ENCODE data around the gene MADD.
A peak's percentile ranks its signal among the peaks of the same experiment; 100 is the strongest.

Gene MADD

DNA sequence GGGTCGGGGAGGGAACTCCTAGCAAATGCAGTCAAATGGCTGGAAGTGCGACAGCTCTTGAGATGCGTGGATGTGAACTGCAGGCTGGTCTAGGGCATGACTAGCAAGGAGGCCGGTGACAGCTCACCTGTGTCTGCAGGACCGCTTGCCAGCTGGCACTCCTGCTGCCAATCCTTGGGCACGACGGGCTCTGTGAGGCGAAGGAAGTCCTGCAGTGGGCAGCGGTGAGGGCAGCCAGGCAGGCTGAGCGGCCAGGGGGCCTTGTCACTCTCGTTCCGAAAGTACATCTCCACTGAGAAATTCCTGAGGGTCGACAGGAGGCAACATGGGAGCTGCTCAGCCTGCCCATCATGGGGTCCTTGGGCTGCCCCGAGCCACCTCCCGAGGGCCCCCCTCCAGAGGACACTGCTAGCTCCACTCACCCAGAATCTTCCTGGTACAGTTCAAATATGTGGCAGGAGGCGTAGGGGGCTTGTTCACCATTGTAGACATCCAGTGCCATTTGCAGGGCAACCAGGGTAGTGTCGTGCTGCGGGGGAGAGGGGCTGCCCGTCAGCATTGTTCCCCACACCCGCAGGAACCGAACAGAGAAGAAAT is 27.2 kb upstream of the MADD start:
- H3K4me1 Mint-ChIP-seq = peaks cover 7% of the 10 kb centered on the region
- DNase-seq (ENCODE audit: low spot score in 2 of 2) (no peak), ATAC-seq (replicated peaks; ENCODE audit: extremely low read depth, poor library complexity, severe bottlenecking) (no peak)
- no peaks in the 10 kb centered on the region for H3K9me3 Mint-ChIP-seq
- peaks cover 47% of the 10 kb centered on the region for H3K36me3 Mint-ChIP-seq (ENCODE audit: insufficient read depth)
- H3K27ac Mint-ChIP-seq (ENCODE audit: low read depth) = peak overlapping the region; percentile 30
- no peak overlapping the region for H3K4me3 Mint-ChIP-seq
- H3K27me3 Mint-ChIP-seq = no peaks in the 10 kb centered on the region

DNA sequence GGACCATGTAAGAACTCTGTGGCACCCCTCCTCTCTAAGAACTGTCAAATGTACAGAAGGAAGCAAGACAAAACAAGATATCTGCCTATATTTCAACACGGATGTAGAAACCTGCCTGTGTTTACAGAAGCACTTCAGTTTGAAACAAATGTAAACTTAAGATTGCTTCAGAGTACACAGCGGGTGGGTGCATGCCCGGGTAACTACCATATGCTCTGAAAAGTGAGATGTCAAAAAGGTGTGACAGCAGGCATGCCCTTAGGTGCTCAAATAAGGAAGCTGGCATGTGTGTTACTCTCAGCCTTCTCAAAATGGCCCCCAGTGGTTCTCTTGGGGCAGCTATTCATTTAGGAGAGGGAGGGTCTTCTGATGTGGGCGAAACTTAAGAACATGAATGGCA is 26.5 kb upstream of the MADD start:
- Mint-ChIP-seq H3K27me3 (no peaks in the 10 kb centered on the region), H3K36me3 (ENCODE audit: insufficient read depth) (peaks cover 44% of the 10 kb centered on the region), H3K27ac (ENCODE audit: low read depth) (no peak overlapping the region), H3K9me3 (no peaks in the 10 kb centered on the region), H3K4me1 (peaks cover 15% of the 10 kb centered on the region), H3K4me3 (no peak overlapping the region)
- no peak for DNase-seq (ENCODE audit: low spot score in 2 of 2)
- ATAC-seq (replicated peaks; ENCODE audit: extremely low read depth, poor library complexity, severe bottlenecking) = no peak

DNA sequence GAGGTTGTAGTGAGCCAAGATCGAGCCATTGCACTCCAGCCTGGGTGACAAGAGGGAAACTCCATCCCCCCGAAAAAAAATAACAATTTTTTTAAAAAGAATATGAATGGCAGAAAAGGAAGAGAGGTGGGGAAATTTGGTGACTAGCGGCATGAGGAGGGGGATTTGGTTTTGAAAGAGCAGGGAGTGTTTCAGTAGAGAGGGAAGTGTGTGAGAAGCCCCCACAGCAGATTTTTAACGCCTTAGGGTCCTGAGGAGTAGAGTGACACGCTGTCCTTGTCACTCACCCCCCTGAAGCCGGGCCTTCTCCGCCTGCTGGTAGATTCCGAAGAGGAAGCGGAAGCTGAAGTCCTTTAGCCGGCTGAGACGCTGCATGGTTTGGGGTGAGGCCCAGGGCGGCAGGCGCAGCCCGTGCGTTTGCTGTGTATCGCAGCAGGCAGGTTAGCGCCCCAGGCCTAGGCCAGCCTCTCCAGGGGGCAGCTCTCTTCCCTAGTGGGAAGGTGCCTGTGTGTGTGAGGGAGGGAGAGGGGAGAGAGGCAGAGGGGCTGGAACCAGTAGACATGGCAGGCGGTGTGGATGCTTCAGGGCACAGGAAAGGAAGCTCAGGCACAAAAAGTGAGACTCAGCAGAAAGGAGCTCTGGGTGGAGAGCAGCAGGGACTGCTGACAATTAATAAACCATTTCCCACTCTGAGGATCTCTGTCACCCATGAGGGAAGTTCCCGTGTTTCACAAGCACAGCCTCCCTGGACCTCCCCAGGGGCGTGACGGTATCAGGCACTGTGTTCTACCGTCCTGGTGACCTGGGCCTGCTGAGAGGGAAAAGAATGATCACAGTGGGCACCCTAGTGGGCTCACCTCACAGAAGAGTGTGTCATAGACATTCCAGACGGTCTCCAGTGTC is 25.2 kb upstream of the MADD start:
- peaks cover 25% of the 10 kb centered on the region for H3K4me1 Mint-ChIP-seq

DNA sequence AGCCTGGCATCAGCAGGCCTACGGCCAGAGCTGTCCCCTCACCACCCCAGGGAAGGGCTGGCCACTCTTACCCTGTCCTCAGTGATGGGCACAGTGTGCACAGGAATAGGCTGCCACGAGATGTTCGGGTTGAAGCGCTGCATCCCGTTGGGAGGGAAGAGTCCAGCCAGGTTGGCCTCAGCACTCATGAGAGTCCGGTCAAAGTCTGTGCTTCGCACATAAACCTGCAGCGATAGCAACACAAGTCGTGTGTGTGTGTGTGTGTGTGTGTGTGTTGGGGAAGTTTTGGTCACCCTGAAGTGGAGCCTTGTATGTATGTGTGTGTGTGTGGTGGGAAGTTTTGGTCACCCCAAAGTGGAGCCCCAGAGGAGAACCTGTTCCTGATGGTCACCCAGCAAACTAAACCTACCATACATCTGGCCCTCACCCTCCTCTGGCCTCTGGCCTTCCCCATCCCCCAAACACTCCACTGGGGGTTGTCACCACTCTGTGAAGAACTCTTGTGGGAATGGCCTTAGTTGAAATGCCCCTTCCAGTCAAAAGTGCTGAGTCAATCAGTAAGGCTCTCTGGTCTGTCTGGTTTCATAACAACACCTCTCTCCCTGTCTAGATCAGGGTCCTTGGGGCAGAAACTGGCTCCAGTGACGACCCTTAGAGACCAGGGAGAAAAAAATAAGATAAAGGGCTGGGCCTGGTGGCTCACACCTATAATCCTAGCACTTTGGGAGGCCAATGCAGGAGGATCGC is 24.1 kb upstream of the MADD start:
- DNase-seq (ENCODE audit: low spot score in 2 of 2) = no peak
- Mint-ChIP-seq H3K27ac (ENCODE audit: low read depth) (no peak overlapping the region), H3K27me3 (no peaks in the 10 kb centered on the region), H3K4me3 (no peak overlapping the region), H3K9me3 (no peaks in the 10 kb centered on the region), H3K36me3 (ENCODE audit: insufficient read depth) (peaks cover 35% of the 10 kb centered on the region), H3K4me1 (peaks cover 25% of the 10 kb centered on the region)
- ATAC-seq (replicated peaks; ENCODE audit: extremely low read depth, poor library complexity, severe bottlenecking) = no peak

More for the DNA sequence above, 25.2 kb upstream of the MADD start:
- H3K27me3 Mint-ChIP-seq = no peaks in the 10 kb centered on the region
- no peak overlapping the region for H3K4me3 Mint-ChIP-seq
- DNase-seq (ENCODE audit: low spot score in 2 of 2) (no peak), ATAC-seq (replicated peaks; ENCODE audit: extremely low read depth, poor library complexity, severe bottlenecking) (no peak)
- H3K9me3 Mint-ChIP-seq = no peaks in the 10 kb centered on the region
- H3K36me3 Mint-ChIP-seq (ENCODE audit: insufficient read depth) = peaks cover 41% of the 10 kb centered on the region
- peak overlapping the region; percentile 55 for H3K27ac Mint-ChIP-seq (ENCODE audit: low read depth)

DNA sequence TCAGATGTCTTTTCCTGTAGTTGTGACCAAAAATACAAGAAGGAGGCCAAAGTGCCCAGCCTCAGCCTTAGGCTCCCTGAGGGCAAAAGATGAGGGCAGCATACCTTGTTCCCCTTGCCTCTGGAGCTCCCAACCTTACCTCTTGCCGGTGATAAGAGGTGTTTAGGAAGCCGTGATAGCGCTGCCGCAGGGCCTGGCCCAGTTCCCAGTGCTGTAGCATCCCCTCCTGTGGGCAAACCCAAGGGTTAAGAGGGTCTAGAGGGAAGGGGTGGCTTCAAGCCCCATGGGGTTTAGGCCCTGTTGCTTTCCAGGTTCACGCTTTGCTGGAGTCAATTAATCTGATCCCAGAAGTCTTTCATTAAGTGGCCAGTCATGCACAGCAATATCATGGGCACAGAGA is 22.4 kb upstream of the MADD start:
- no peak for ATAC-seq (replicated peaks; ENCODE audit: extremely low read depth, poor library complexity, severe bottlenecking)
- H3K9me3 Mint-ChIP-seq = no peaks in the 10 kb centered on the region
- no peak overlapping the region for H3K27ac Mint-ChIP-seq (ENCODE audit: low read depth)
- no peaks in the 10 kb centered on the region for H3K27me3 Mint-ChIP-seq
- peak overlapping the region; percentile 99 for H3K4me3 Mint-ChIP-seq
- no peak for DNase-seq (ENCODE audit: low spot score in 2 of 2)
- peaks cover 27% of the 10 kb centered on the region for H3K36me3 Mint-ChIP-seq (ENCODE audit: insufficient read depth)
- H3K4me1 Mint-ChIP-seq = peaks cover 19% of the 10 kb centered on the region

DNA sequence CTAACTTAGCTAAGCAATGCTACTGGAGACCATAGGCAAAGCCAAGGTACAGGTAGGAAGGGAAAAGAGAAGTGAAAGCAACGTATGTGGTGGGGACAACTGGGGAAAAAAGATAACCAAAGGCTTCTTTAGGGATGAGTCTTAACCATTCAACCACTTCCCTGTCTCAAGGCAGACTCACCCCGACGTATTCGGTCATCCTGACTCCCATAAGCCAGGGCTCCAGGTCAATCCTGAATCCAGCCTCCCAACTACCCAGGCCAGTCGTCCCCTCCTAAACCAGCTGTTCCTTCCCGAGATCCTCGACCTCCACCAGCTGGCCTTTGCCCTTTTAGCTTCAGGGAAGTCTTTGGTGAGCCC is 21.6 kb upstream of the MADD start:
- no peak for DNase-seq (ENCODE audit: low spot score in 2 of 2)
- H3K27ac Mint-ChIP-seq (ENCODE audit: low read depth) = peak overlapping the region; percentile 98
- H3K27me3 Mint-ChIP-seq = no peaks in the 10 kb centered on the region
- H3K36me3 Mint-ChIP-seq (ENCODE audit: insufficient read depth) = peaks cover 27% of the 10 kb centered on the region
- ATAC-seq (replicated peaks; ENCODE audit: extremely low read depth, poor library complexity, severe bottlenecking) = peak; percentile 8
- H3K9me3 Mint-ChIP-seq = no peaks in the 10 kb centered on the region
- peaks cover 19% of the 10 kb centered on the region for H3K4me1 Mint-ChIP-seq
- peak overlapping the region; percentile 99 for H3K4me3 Mint-ChIP-seq

DNA sequence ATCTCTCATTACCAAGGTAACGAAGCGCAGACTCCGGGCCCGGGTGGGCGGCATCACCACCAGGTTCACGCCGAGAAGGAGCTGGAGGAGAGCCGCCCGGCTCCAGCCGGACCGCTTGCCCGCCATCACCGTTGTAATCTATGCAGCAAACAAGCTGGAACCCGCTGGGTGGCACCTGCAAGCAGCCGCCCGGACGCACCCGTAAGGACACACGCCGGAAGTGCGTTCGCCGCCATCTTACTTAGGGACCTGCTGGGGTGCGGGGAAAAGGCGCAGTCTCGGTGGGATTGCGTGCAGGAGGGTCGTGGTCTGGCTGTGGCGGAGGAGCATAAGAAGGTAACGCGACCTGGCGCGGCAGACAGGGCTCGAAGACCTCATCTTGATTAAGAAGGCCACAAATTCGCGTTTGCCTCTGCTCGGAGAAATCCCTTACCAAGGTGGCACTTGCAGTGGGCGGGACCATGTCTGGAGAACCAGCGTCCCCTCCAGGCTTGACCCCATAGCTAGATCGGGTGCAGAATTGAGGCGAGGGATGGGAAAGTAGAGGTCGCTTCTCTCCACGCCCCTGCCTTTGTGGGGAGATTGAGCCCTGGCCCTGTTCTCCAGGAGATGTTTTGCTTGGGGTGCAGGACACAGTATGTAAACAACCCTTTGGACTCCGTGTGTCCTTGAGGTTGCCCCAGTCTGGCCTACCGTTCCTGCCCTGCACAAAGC is 21.1 kb upstream of the MADD start, which contains the start of gene ACP2:
Gene ACP2 (minus strand): TSS at position 151 of the 714 bp plus-strand sequence. CDS start 25 bp downstream, at position 126.
- ATAC-seq (replicated peaks; ENCODE audit: extremely low read depth, poor library complexity, severe bottlenecking) (peak; percentile 97), DNase-seq (ENCODE audit: low spot score in 2 of 2) (peak; percentile 82 to 83)
- no peaks in the 10 kb centered on the region for H3K27me3 Mint-ChIP-seq
- peaks cover 21% of the 10 kb centered on the region for H3K36me3 Mint-ChIP-seq (ENCODE audit: insufficient read depth)
- peaks cover 19% of the 10 kb centered on the region for H3K4me1 Mint-ChIP-seq
- peak within 1 kb of the TSS; percentile 99 for H3K4me3 Mint-ChIP-seq
- peak within 1 kb of the TSS; percentile 98 for H3K27ac Mint-ChIP-seq (ENCODE audit: low read depth)
- H3K9me3 Mint-ChIP-seq = no peaks in the 10 kb centered on the region

DNA sequence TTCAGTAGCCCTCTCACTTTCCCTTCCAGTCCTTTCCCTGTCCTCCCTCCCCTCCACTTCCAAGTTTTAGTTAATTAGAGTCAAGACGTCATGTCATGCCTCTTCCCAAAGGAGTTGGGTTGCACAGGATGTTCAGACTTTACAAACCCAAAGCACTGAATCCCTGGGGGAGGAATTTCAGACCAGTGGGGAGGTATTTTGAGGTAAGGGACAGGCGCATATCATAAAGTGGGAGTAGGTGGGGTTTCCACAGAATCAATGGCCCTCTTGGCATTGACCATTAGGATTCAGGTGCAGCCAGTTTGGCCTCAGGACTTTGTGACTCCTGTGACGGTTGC is 20.6 kb upstream of the MADD start:
- ATAC-seq (replicated peaks; ENCODE audit: extremely low read depth, poor library complexity, severe bottlenecking) (no peak), DNase-seq (ENCODE audit: low spot score in 2 of 2) (no peak)
- Mint-ChIP-seq H3K27ac (ENCODE audit: low read depth) (peak overlapping the region; percentile 98), H3K27me3 (no peaks in the 10 kb centered on the region), H3K9me3 (no peaks in the 10 kb centered on the region), H3K36me3 (ENCODE audit: insufficient read depth) (peaks cover 20% of the 10 kb centered on the region), H3K4me1 (peaks cover 19% of the 10 kb centered on the region), H3K4me3 (peak overlapping the region; percentile 99)

DNA sequence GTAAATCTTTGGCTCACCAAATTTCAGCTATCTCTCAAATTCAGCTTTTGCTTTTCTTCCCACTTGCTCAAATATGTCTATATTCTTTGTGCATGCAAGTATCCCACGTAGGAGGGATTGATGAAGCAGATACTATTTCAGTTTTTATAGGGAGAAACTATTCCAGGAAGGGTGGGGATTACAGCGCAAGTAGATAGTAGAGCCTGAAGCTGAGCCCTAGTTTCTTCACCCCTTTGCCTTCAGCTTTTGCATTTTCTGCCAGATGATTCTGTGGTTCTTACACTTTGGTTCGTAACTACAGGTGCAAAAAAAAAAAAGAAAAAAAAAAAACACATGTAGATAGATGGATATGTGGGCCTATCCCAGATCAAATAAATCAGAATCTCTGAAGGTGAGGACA is 18.2 kb upstream of the MADD start:
- Mint-ChIP-seq H3K27ac (ENCODE audit: low read depth) (no peak overlapping the region), H3K36me3 (ENCODE audit: insufficient read depth) (peaks cover 6% of the 10 kb centered on the region), H3K27me3 (no peaks in the 10 kb centered on the region), H3K9me3 (no peaks in the 10 kb centered on the region), H3K4me3 (no peak overlapping the region), H3K4me1 (peaks cover 27% of the 10 kb centered on the region)
- DNase-seq (ENCODE audit: low spot score in 2 of 2) (no peak), ATAC-seq (replicated peaks; ENCODE audit: extremely low read depth, poor library complexity, severe bottlenecking) (no peak)

DNA sequence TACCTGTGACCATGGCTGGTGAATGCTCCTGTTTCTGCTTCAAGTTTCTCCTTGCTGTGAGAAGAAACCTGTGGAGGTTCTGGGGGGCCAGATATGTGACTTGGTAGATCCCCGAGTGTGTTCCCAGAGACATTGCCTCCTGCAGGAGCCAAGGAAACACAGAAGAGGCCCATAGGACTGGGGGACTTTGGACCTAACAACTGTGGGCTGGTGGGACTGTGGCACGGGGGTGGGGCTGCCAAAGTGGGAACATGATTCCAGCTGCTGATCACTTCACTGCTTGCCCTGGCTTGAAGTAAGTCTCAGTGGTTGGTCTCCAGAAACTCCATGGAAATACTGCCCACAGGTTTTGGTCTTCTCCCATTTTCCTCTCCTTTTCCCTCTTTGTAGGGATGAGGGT is 16.3 kb upstream of the MADD start:
- Mint-ChIP-seq H3K4me3 (no peak overlapping the region), H3K27ac (ENCODE audit: low read depth) (no peak overlapping the region), H3K4me1 (peaks cover 22% of the 10 kb centered on the region), H3K27me3 (no peaks in the 10 kb centered on the region), H3K36me3 (ENCODE audit: insufficient read depth) (peaks cover 3% of the 10 kb centered on the region), H3K9me3 (no peaks in the 10 kb centered on the region)
- no peak for DNase-seq (ENCODE audit: low spot score in 2 of 2)
- ATAC-seq (replicated peaks; ENCODE audit: extremely low read depth, poor library complexity, severe bottlenecking) = no peak

DNA sequence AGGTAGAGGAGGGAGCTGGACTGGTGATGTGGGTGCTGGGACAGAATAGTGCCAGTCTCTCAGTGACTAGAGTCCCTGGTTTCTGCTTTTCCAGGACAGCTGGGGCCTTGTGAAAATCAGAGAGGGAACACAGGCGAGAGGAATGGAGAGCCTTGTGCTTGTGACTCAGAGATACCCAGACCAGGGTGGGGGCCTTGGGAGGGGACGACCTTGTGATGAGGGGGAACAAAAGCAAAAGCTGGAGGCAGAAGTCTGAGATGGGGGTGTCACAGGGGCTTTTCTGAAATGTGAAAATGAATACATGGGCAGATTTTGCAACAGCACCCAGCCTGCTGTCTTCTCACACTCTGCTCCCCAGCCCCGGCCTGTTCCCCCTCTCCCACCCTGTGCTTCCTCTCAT is 15.5 kb upstream of the MADD start:
- no peaks in the 10 kb centered on the region for H3K9me3 Mint-ChIP-seq
- H3K4me1 Mint-ChIP-seq = peaks cover 15% of the 10 kb centered on the region
- H3K4me3 Mint-ChIP-seq = no peak overlapping the region
- H3K36me3 Mint-ChIP-seq (ENCODE audit: insufficient read depth) = peaks cover 1% of the 10 kb centered on the region
- no peaks in the 10 kb centered on the region for H3K27me3 Mint-ChIP-seq
- H3K27ac Mint-ChIP-seq (ENCODE audit: low read depth) = peak overlapping the region; percentile 87
- no peak for ATAC-seq (replicated peaks; ENCODE audit: extremely low read depth, poor library complexity, severe bottlenecking)
- no peak for DNase-seq (ENCODE audit: low spot score in 2 of 2)

DNA sequence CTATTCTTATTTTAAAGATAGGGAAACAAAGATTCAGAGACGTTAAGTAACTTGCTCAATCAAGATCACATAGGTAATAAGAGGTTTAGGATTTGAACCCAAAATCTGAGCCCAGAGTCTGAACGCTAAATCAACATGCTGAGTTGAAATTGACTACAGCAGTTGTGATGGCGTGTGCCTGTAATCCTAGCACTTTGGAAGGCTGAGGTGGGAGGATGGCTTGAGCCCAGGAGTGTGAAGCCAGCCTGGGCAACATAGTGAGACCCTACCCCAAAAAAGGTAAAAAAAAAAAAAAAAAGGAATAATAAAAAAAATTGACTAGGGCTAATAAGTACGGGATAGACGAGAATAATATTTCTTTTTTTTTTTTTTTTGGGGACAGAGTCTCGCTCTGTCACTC is 13.6 kb upstream of the MADD start:
- ATAC-seq (replicated peaks; ENCODE audit: extremely low read depth, poor library complexity, severe bottlenecking) (no peak), DNase-seq (ENCODE audit: low spot score in 2 of 2) (no peak)
- Mint-ChIP-seq H3K36me3 (ENCODE audit: insufficient read depth) (peaks cover 1% of the 10 kb centered on the region), H3K9me3 (no peaks in the 10 kb centered on the region), H3K27ac (ENCODE audit: low read depth) (no peak overlapping the region), H3K4me1 (peaks cover 14% of the 10 kb centered on the region), H3K4me3 (no peak overlapping the region), H3K27me3 (no peaks in the 10 kb centered on the region)
